ENCODE measurements around the gene STXBP2. TPM values are rescaled to one million over a fixed set of nuclear protein-coding genes. Genes with fewer than 3 reads are reported as not detected.
"Not testable (repeated sequence)": the region's sequence is repeated elsewhere in the genome, so short reads cannot be mapped to it uniquely, and the experiment has no call there.

Gene STXBP2
- total and polyA plus RNA-seq, 2 experiments from 2014 or later: 1.8 to 2.0 TPM

GRCh38 chr19:7640803-7641202 is 3.9 kb downstream of the STXBP2 start:
- Histone ChIP-seq H3K27ac (no peak overlapping the region), H3K9me2 (ENCODE audit: insufficient read depth) (no peaks in the 10 kb centered on the region), H3K4me1 (ENCODE audit: insufficient read depth) (no peaks in the 10 kb centered on the region), H3K9me3 (ENCODE audit: low read depth) (no peaks in the 10 kb centered on the region), H3K27me3 (replicated peaks; ENCODE audit: insufficient read depth) (0 out of 2 replicates have a peak, but pooled peaks cover 7% of the 10 kb centered on the region), H2AFZ (no peak overlapping the region), H3K4me3 (no peak overlapping the region), H3K79me2 (ENCODE audit: insufficient read depth) (no peaks in the 10 kb centered on the region), H3F3A (ENCODE audit: insufficient read depth) (no peaks in the 10 kb centered on the region), H4K20me1 (ENCODE audit: insufficient read depth) (no peaks in the 10 kb centered on the region), H3K4me2 (ENCODE audit: unreplicated experiment) (no peak overlapping the region), H3K36me3 (ENCODE audit: low read depth) (no peaks in the 10 kb centered on the region), H3K9ac (no peak overlapping the region)
- 90 to 93% methylated on average over 11 of the region's 11 CpGs for WGBS, 2 experiments (ENCODE audit: low coverage in 1 of 2, low lambda C conversion rate in 2 of 2, missing lambda C conversion rate in 2 of 2)
- TF ChIP-seq EZH2 (IDR thresholded peaks at IDR 0.05; ENCODE audit: insufficient read depth, poor library complexity, severe bottlenecking): no peak
- TF ChIP-seq EZH2phosphoT487 (IDR thresholded peaks at IDR 0.05; ENCODE audit: insufficient read depth, low read depth): no peak
- no peak for DNase-seq
- in situ Hi-C loops (cut with MboI): no loop called here

- no peaks in the 10 kb centered on the region for H3K9me3 ChIP-seq (ENCODE audit: low read depth)
- H3K27me3 ChIP-seq (replicated peaks; ENCODE audit: insufficient read depth): 0 out of 2 replicates have a peak, but pooled peaks cover 7% of the 10 kb centered on the region
- no peaks in the 10 kb centered on the region for H4K20me1 ChIP-seq (ENCODE audit: insufficient read depth)
- H3K27ac ChIP-seq: no peak overlapping the region
- H3K4me2 ChIP-seq (ENCODE audit: unreplicated experiment): no peak overlapping the region
- DNase-seq: no peak
- H3K9ac ChIP-seq: no peak overlapping the region
- WGBS, 2 experiments (ENCODE audit: low coverage in 1 of 2, low lambda C conversion rate in 2 of 2, missing lambda C conversion rate in 2 of 2): 82 to 83% methylated on average over 34 to 42 of the region's 43 CpGs
- no peak overlapping the region for H3K4me3 ChIP-seq
- no peaks in the 10 kb centered on the region for H3K36me3 ChIP-seq (ENCODE audit: low read depth)
- TF ChIP-seq EZH2 (IDR thresholded peaks at IDR 0.05; ENCODE audit: insufficient read depth, poor library complexity, severe bottlenecking) (no peak), EZH2phosphoT487 (IDR thresholded peaks at IDR 0.05; ENCODE audit: insufficient read depth, low read depth) (no peak)
- H2AFZ ChIP-seq: no peak overlapping the region
- no peaks in the 10 kb centered on the region for H3K79me2 ChIP-seq (ENCODE audit: insufficient read depth)
- H3F3A ChIP-seq (ENCODE audit: insufficient read depth): no peaks in the 10 kb centered on the region
- no peaks in the 10 kb centered on the region for H3K4me1 ChIP-seq (ENCODE audit: insufficient read depth)
- in situ Hi-C loops (cut with MboI): no loop called here
- H3K9me2 ChIP-seq (ENCODE audit: insufficient read depth): no peaks in the 10 kb centered on the region
These were observed 4.7 kb downstream of the STXBP2 start for GRCh38 chr19:7641290-7642276.

- Histone ChIP-seq H3K9me2 (ENCODE audit: insufficient read depth) (no peaks in the 10 kb centered on the region), H3K79me2 (ENCODE audit: insufficient read depth) (no peaks in the 10 kb centered on the region), H3K9ac (no peak overlapping the region), H3K27ac (no peak overlapping the region), H4K20me1 (ENCODE audit: insufficient read depth) (no peaks in the 10 kb centered on the region), H3K4me2 (ENCODE audit: unreplicated experiment) (no peak overlapping the region), H2AFZ (no peak overlapping the region), H3K4me3 (no peak overlapping the region), H3F3A (ENCODE audit: insufficient read depth) (no peaks in the 10 kb centered on the region), H3K4me1 (ENCODE audit: insufficient read depth) (no peaks in the 10 kb centered on the region), H3K9me3 (ENCODE audit: low read depth) (no peaks in the 10 kb centered on the region), H3K36me3 (ENCODE audit: low read depth) (no peaks in the 10 kb centered on the region), H3K27me3 (replicated peaks; ENCODE audit: insufficient read depth) (0 out of 2 replicates have a peak, but pooled peaks cover 6% of the 10 kb centered on the region)
- in situ Hi-C loops (cut with MboI): no loop called here
- no peak for DNase-seq
- TF ChIP-seq EZH2 (IDR thresholded peaks at IDR 0.05; ENCODE audit: insufficient read depth, poor library complexity, severe bottlenecking): no peak
- WGBS, 2 experiments (ENCODE audit: low coverage in 1 of 2, low lambda C conversion rate in 2 of 2, missing lambda C conversion rate in 2 of 2): 71 to 73% methylated on average over 23 to 27 of the region's 27 CpGs
These were observed 5.6 kb downstream of the STXBP2 start for GRCh38 chr19:7642295-7643030.

GRCh38 chr19:7643031-7643415 is 6.1 kb downstream of the STXBP2 start:
- in situ Hi-C loops (cut with MboI): no loop called here
- DNase-seq: no peak
- WGBS, 2 experiments (ENCODE audit: low coverage in 1 of 2, low lambda C conversion rate in 2 of 2, missing lambda C conversion rate in 2 of 2): 85% methylated on average over 7 to 8 of the region's 8 CpGs

GRCh38 chr19:7643629-7644549 is 7.0 kb downstream of the STXBP2 start:
- WGBS, 2 experiments (ENCODE audit: low coverage in 1 of 2, low lambda C conversion rate in 2 of 2, missing lambda C conversion rate in 2 of 2): 66 to 100% methylated on average over 2 to 10 of the region's 10 CpGs
- H3K79me2 ChIP-seq (ENCODE audit: insufficient read depth): not testable (repeated sequence)

More at GRCh38 chr19:7643031-7643415, 6.1 kb downstream of the STXBP2 start:
- H2AFZ ChIP-seq: no peak overlapping the region
- no peaks in the 10 kb centered on the region for H3F3A ChIP-seq (ENCODE audit: insufficient read depth)
- H3K4me1 ChIP-seq (ENCODE audit: insufficient read depth): no peaks in the 10 kb centered on the region
- H3K9ac ChIP-seq: no peak overlapping the region
- no peak overlapping the region for H3K4me3 ChIP-seq
- H3K36me3 ChIP-seq (ENCODE audit: low read depth): no peaks in the 10 kb centered on the region
- no peaks in the 10 kb centered on the region for H3K79me2 ChIP-seq (ENCODE audit: insufficient read depth)
- no peak overlapping the region for H3K27ac ChIP-seq
- no peak for TF ChIP-seq EZH2 (IDR thresholded peaks at IDR 0.05; ENCODE audit: insufficient read depth, poor library complexity, severe bottlenecking)
- TF ChIP-seq EZH2phosphoT487 (IDR thresholded peaks at IDR 0.05; ENCODE audit: insufficient read depth, low read depth): no peak
- no peaks in the 10 kb centered on the region for H4K20me1 ChIP-seq (ENCODE audit: insufficient read depth)
- no peaks in the 10 kb centered on the region for H3K9me2 ChIP-seq (ENCODE audit: insufficient read depth)
- H3K27me3 ChIP-seq (replicated peaks; ENCODE audit: insufficient read depth): 0 out of 2 replicates have a peak, but pooled peaks cover 2% of the 10 kb centered on the region
- no peak overlapping the region for H3K4me2 ChIP-seq (ENCODE audit: unreplicated experiment)
- no peaks in the 10 kb centered on the region for H3K9me3 ChIP-seq (ENCODE audit: low read depth)

More at GRCh38 chr19:7643629-7644549, 7.0 kb downstream of the STXBP2 start:
- DNase-seq; in situ Hi-C loops (cut with MboI); H3K27ac ChIP-seq; H3K36me3 ChIP-seq (ENCODE audit: low read depth); H3K4me3 ChIP-seq; H3F3A ChIP-seq (ENCODE audit: insufficient read depth); H3K4me1 ChIP-seq (ENCODE audit: insufficient read depth); H3K9me3 ChIP-seq (ENCODE audit: low read depth); H3K27me3 ChIP-seq (replicated peaks; ENCODE audit: insufficient read depth); H3K9ac ChIP-seq; H3K9me2 ChIP-seq (ENCODE audit: insufficient read depth); H2AFZ ChIP-seq; H4K20me1 ChIP-seq (ENCODE audit: insufficient read depth); H3K4me2 ChIP-seq (ENCODE audit: unreplicated experiment): not testable (repeated sequence)
